ENCODE data around the gene NUB1.
"Not testable (repeated sequence)": the region's sequence is repeated elsewhere in the genome, so short reads cannot be mapped to it uniquely, and the experiment has no call there.

The NUB1 gene, protein sequence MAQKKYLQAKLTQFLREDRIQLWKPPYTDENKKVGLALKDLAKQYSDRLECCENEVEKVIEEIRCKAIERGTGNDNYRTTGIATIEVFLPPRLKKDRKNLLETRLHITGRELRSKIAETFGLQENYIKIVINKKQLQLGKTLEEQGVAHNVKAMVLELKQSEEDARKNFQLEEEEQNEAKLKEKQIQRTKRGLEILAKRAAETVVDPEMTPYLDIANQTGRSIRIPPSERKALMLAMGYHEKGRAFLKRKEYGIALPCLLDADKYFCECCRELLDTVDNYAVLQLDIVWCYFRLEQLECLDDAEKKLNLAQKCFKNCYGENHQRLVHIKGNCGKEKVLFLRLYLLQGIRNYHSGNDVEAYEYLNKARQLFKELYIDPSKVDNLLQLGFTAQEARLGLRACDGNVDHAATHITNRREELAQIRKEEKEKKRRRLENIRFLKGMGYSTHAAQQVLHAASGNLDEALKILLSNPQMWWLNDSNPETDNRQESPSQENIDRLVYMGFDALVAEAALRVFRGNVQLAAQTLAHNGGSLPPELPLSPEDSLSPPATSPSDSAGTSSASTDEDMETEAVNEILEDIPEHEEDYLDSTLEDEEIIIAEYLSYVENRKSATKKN

DNA sequence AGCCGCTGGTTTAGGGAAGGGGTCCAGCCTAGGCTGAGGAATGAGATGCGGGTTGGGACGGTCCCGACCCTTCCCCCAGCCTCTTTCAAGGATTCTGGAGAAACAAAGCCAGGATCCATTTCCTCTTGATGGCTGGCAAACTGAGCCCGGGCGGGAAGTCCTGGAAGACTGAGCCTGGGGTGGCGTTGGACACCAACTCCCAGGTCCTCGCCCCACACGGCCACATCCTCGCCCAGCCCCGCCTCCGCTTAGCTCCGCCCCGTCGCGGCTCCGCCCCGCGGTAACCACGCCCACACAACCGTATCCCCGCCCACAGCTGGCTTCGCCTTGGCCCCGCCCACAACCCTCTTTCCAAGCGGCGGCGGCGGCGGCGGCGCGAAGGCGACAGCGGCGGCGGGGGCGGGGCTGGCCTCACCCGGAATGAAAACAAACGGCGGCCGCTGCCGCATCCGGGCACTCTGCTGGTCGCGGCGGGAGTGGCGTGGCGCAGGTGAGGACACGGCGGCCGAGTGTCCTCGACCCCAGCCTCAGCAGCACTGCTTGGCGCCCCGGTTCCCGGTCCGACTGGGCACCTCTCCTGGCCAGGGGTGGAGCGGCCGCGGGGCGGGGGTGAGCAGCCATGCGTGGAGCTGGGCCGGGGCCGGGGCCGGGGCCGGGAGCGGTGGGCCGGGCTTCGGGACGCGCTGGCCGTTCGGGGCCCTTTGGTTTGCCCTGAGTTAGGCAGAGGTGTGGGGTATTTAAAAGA is at the start of gene NUB1:
TSS of gene NUB1 (plus strand) at position 456 of the 745 bp plus-strand sequence. CDS start 3,538 bp downstream, outside the sequence.
- peak; percentile 89 to 91 for DNase-seq (ENCODE audit: low read depth in 1 of 2, low spot score in 1 of 2)

DNA sequence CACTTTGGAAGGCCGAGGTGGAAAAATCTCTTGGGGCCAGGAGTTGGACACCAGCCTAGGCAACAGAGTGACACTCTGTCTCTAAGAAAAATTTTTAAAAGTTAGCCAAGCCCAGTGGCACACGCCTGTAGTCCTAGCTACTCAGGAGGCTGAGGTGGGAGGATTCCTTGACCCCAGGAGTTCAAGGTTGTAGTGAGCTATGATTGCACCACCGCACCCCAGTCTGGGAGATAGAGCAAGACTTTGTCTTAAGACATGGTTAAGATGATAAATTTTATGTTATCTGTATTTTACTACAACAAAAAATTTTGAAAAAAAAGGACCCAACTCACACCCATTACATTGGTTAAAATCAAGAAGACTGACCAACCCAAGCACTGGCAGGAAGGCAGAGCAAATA is 48.8 kb upstream of the NUB1 start:
- no peak for DNase-seq (ENCODE audit: low read depth in 1 of 2, low spot score in 1 of 2)

DNA sequence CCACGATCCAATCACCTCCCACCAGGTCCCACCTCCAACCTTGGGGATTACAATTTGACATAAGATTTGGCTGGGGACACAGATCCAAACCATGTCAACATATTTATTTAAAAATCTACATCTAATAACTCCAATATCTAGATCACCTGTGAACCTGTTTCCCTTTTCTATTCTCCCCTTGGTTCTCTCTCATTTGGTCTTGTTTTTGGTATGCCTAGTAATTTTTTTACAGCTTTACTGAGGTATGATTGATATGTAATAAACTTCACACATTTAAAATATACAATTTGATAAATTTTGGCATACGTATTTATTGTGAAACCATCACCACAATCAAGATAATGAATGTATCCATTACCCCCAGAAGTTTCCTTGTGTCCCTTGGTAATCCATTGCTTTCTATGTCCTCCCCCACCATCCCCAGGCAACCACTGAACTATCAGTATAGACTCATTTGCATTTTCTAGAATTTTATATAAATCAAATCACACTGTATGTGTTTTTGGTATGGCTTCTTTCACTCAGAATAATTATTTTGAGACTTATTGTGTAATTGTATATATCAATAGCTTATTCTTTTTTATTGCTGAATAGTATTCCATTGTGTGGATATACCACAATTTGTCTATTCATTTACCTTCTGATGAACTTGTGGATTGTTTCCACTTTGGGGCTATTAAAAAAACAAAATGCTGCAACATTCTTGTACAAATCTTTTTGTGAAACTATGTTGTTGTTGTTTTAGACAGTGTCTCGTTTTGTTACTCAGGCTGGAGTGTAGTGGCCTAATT is 45.2 kb upstream of the NUB1 start:
- no peak for DNase-seq (ENCODE audit: low read depth in 1 of 2, low spot score in 1 of 2)

DNA sequence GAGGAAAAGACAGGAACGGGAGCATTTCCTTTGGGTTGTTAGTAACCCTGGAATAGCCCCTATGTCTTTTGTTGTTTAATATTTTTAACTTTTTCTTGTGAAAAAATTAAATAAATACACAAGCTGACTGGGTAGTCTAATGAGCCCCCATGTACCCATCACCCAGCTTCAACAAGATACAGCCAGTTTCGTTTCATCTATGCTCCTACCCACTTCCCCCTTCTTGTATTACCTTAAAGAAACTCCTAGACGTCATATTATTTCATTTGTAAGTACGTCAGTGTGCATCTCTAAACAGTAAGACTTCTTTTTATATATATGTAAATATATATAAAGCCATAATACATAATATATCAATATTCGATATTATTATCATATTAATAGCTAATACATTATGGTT is 42.8 kb upstream of the NUB1 start:
- no peak for DNase-seq (ENCODE audit: low read depth in 1 of 2, low spot score in 1 of 2)

DNA sequence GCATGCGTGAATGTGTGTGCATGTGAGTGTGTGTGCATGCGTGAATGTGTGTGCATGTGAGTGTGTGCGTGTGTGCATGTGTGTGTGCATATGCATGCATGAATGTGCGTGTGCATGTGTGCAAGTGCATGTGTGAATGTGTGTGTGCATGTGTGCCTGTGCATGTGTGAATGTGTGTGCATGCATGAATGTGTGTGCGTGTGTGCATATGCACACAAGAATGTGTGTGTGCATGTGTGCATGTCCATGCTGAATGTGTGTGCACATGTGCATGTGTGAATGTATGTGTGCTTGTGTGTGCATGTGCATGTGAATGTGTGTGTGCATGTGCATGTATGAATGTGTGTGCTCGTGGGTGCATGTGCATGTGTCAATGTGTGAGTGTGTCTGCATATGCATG is 42.1 kb upstream of the NUB1 start:
- no peak for DNase-seq (ENCODE audit: low read depth in 1 of 2, low spot score in 1 of 2)

DNA sequence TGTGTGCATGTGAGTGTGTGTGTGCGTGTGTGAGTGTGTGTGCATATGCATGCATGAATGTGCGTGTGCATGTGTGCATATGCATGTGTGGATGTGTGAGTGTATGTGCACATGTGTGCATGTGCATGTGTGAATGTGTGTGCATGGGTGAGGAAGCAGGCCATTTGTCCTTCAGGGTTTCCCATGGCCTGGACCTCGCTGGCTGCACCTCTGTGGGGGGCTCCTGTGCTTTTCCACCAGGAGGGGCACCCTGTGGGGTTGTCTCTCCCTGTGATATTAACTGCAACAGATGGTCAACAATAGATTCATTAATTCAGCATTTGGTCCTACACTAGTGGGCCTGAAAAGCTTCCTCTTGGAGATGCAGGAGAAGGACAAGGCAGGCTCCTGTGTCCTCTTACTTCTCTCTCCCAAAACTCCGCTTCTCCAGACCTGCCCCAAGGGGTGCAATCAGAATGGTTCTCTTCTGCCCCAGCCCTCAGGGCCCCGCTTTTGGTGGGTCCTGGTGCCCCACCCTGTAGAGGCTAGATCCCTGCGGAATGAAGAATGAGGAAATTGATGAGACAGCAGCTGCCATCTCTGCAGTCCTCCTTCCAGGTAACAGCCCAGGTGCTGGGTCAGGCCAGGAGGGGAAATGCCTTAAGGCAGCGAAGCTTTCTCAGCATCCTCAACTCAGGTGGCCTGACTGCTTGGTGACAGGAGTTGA is 41.5 kb upstream of the NUB1 start:
- DNase-seq (ENCODE audit: low read depth in 1 of 2, low spot score in 1 of 2): no peak

DNA sequence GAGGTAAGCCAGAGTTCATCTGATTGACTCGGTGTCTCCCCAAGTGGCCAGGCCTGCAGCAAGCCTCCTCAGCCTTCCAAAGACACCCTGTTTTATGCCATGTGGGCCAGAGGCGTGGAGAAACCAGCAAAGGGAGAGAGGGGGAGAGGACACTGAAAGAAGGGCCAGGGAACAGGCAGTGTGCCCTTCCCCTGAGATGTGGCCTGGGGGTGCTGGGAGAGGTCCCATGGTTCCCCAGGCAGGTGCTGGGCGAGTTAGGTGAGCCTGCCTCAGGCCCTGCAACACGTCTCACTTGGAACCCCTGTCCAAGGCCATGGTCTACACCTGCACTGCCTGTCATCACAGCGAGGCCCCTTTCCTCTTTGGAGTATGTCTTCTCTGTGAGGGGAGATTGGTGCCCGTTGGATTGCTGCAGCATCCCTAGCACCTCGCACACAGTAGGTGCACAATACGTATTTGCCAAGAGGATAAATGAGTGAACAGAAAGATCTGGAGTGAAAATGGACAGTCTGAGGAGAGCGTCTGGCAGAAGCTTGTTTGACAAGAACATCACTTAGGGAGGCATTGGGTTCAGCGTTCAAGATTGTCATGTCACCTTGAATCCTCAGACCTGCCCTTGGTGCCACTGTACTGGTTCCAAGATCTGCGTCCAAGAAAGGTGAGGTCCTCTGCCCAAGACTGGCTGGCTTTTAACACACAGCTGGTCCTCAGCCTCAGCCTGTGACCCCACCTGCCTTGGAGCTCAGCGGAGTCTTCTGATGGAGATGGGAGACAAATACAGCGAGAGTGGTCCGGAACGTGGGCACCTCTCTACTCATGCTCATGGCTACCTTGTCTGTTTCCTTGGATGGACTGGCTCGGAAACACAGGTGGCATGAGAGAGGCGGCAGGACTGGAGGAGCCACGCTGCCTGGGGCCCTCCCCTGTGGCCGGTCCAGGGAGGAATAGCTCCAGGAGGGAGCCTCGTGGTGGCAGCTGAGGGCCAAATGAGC is 39.8 kb upstream of the NUB1 start:
- no peak for DNase-seq (ENCODE audit: low read depth in 1 of 2, low spot score in 1 of 2)

DNA sequence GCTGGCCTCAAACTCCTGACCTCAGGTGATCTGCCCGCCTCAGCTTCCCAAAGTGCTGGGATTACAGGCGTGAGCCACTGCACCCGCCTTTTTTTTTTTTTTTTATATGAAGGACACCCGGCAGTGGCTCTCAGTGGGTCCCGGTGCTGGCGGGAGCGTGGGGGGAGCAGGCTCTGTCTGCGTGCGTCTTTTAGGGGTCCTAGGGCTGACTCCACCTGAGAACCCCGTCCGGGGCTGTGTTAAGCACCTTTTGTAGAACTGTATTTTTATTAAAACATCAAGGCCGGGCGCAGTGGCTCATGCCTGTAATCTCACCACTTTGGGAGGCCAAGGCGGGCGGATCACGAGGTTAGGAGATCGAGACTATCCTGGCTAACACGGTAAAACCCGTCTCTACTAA is 37.4 kb upstream of the NUB1 start:
- DNase-seq (ENCODE audit: low read depth in 1 of 2, low spot score in 1 of 2): not testable (repeated sequence)

DNA sequence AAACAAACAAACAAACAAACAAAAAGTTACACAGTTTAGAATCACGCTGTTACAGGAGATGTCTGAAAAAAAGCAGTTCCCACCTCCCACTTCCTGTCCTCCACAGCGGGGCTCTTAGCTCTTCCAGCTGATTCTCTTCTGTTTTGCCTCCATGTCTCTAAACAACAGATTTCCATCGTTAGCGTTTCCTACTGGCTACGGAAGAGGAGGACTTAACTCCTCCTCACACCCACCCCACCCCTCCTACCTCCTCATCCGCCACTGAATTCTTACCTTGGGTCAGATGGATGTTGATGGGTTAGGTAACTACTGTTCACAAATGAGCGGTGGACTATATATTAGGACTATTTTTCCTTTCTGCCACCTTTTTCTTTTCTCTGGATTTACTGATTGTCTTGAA is 36.8 kb upstream of the NUB1 start:
- DNase-seq (ENCODE audit: low read depth in 1 of 2, low spot score in 1 of 2): no peak

DNA sequence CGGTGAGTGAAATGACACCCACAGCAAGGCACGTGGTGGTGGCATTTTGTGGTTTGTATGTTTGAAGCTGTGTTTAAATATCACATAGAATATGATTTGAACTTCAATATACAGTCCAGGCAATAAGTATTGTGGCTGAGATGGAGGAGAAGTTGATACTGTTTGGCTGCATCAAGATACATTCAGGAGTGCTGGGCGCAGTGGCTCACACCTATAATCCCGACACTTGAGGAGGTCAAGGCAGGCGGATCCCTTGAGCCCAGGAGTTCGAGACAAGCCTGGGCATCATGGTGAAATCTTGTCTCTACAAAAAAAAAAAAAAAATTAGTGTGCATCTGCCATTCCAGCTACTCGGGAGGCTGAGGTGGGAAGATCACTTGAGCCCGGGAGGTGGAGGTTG is 35.2 kb upstream of the NUB1 start:
- DNase-seq (ENCODE audit: low read depth in 1 of 2, low spot score in 1 of 2): no peak

DNA sequence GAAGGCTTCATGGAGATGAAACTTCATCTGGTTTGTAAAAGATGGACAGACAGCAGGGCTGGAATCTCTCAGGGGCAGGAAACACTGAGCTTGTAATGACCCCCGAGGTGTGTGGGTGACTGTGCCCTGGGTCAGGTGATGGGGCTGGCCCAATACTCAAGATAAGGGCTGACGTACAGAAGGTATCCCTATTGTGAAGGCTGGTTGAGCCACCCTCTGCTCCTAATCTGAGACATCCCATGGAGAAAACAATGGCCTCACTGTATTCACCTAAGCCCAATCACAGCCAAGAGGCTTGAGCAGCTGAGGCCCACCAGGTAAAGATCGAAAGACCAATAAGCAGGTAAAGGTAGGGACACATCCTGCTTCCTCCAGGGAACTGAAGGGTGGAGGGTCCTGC is 34.8 kb upstream of the NUB1 start:
- no peak for DNase-seq (ENCODE audit: low read depth in 1 of 2, low spot score in 1 of 2)

DNA sequence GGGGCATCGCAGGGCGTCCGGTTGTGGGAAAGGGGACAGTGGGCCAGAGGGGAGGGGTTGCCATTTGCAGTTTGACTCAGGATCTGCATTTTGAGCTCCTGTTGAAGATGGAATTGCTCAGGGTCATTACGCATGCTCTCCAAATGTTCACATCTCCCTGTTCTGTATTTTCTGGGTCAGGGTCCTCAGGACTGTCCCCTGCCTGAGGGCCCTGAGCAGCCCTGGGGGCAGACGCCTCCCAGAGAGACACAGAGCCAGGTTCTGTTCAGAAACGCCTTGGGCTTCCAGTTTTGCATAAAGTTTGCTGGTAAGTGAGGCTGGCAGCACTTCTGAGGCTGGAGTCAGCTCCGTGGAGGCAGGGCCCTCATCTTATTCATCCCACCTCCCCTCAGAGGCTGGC is 34.1 kb upstream of the NUB1 start:
- DNase-seq (ENCODE audit: low read depth in 1 of 2, low spot score in 1 of 2): no peak

DNA sequence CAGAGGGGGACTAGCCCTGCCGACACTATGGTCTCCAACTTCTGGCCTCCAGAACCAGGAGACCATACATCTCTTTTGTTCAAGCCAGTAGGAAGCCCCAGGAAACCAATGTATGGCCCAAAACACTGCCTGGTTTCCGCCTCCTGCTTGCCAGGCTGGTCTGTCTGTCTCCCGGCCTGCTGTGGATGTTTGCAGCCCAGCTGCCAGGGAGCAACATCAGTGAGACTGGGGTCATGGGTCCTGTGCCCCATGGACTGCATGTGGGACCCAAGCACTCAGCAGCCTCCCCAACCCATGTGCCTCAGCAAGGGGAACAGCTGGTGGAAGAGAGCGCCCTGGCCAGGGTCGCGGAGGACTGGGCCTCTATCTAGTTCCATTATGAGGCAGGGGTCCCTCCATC is 33.4 kb upstream of the NUB1 start:
- DNase-seq (ENCODE audit: low read depth in 1 of 2, low spot score in 1 of 2): no peak

DNA sequence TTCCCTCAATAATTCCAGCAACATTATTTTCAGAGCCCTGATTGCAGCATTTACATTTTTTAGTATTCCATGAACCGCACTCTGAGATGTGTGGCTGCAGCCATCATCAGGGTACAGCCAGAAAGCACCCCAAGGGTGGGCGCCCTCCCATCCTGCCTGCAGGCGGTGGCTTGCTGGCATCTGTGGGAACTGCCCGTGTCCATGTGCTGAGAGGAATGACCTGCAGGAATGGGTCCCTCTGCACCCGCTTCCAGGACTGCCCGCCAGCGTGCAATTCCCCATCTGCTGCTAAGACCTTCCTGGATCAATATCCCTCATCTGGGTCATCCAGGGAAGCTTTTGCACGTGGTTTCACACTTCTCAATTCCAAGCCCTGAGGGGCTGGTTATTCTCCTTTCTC is 32.8 kb upstream of the NUB1 start:
- no peak for DNase-seq (ENCODE audit: low read depth in 1 of 2, low spot score in 1 of 2)

DNA sequence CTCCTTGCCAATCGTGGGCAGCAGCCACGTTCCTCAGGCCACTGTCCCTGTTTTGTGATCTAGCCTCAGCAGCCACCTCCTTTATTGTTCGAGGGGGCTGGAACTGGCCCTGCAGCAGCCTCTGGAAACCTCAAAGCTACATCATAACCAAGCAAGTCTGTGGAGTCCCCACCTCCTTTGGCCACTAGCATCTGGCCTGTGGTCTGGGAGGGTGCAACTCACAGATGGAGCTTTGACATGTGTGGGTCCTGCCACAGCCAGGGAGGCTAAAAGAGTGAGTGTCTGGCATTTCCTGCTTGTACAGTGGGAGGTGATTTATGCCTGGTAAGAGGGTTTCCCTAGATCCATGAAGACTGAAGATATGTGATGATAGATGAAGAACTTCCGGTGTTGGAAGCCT is 32.3 kb upstream of the NUB1 start:
- DNase-seq (ENCODE audit: low read depth in 1 of 2, low spot score in 1 of 2): no peak

DNA sequence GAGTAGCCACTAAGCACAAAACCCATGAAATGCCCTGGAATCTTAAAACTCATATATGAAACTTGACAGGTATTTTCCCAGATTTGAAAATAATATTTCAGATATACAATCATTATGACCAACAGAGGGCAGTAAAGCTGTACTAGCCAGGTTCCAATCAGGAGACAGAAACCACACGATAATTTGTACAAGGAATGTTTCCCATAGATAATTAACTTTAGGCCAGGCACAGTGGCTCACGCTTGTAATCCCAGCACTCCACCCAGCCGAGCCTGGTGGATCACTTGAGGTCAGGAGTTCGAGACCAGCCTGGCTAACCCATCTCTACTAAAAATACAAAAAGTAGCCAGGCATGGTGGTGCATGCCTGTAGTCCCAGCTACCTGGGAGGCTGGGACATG is 31.0 kb upstream of the NUB1 start:
- no peak for DNase-seq (ENCODE audit: low read depth in 1 of 2, low spot score in 1 of 2)

DNA sequence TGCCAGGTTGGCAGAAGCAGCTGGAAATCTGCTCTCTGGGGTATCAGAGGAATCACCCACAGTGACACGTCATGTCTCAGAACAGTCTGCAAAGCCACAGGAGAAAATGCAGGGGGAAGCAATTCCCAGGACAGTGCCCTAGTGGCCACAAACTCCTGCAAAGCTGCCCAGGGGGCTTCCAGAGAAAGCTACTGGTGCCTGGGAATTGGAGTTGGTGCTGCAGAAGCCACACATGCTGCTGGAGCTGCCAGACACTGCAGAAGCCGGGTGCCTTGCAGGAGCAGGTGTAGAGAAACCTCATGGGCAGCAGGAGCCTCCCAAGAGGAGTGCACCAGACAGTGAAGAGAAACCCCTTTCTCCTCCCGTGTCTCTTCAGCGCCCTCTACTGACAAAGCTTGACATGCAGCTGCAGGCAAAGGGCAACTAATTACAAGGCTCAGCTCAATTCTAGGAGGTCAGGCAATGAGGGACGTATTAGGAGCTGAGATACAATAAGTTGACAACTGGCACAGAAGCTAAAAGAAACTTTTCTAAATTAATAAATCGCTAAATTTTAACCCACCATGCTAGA is 30.2 kb upstream of the NUB1 start:
- no peak for DNase-seq (ENCODE audit: low read depth in 1 of 2, low spot score in 1 of 2)

DNA sequence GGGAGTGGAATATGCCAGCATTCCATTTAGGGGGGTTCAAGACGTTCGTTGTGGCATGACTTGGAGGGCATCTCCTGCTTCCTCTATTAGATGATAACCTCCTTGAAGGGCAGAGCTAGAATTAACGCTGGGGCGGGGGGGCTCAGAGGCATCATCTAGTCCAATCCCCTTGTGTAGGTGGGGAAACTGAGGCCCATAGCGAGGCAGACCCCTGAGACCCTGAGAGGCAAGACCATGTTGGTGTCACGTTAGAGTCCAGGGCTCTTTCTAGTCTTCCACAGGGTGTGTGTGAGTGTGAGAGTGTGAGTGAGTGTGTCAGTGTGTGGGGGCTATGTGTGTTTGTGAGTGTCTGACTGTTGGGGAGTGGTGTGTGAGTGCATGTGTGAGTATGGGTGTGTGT is 29.3 kb upstream of the NUB1 start:
- DNase-seq (ENCODE audit: low read depth in 1 of 2, low spot score in 1 of 2): no peak

Measured in activated CD4-positive, alpha-beta T cell treated with anti-CD3 and anti-CD28 coated beads, Interleukin-2, amount 50 U/mL, for 24 hours (primary cell).